GM19324 (cell line): ENCODE measurements around the gene LUC7L.
"Not testable (repeated sequence)": the region's sequence is repeated elsewhere in the genome, so short reads cannot be mapped to it uniquely, and the experiment has no call there.

ENCODE experiments used
- ATAC-seq: cut with Tn5 transposase; IDR thresholded peaks from one replicate; pipeline ENCODE4 v1.9.1; 2021; ENCODE audit warnings: mild to moderate bottlenecking, moderate library complexity; ENCODE audit not compliant: unreplicated experiment, low FRiP score

The LUC7L gene

GRCh38 chr16:230949-231348, 1.7 kb upstream of the LUC7L start:
- ATAC-seq, result no peak

GRCh38 chr16:230351-230750, 1.1 kb upstream of the LUC7L start:
- not testable (repeated sequence) for ATAC-seq

- no peak for ATAC-seq
Observed at GRCh38 chr16:229731-230281, 557 bp upstream of the LUC7L start.

- no peak for ATAC-seq
Observed at GRCh38 chr16:228151-228851, 948 bp downstream of the LUC7L start.

GRCh38 chr16:220021-220420, 9.2 kb downstream of the LUC7L start:
- ATAC-seq, result no peak

- no peak for ATAC-seq
Observed at GRCh38 chr16:212999-213398, 16.2 kb downstream of the LUC7L start.

GRCh38 chr16:211631-212180, 17.5 kb downstream of the LUC7L start:
- ATAC-seq, result not testable (repeated sequence)

- not testable (repeated sequence) for ATAC-seq
Observed at GRCh38 chr16:209359-209758, 19.9 kb downstream of the LUC7L start.

- ATAC-seq, result not testable (repeated sequence)
Observed at GRCh38 chr16:204046-204445, 25.2 kb downstream of the LUC7L start.

GRCh38 chr16:203246-203645, 26.0 kb downstream of the LUC7L start:
- ATAC-seq, result no peak

GRCh38 chr16:200388-200787, 28.9 kb downstream of the LUC7L start:
- ATAC-seq, result no peak

GRCh38 chr16:194516-194915, 34.7 kb downstream of the LUC7L start:
- no peak for ATAC-seq

- no peak for ATAC-seq
Observed at GRCh38 chr16:193441-193840, 35.8 kb downstream of the LUC7L start.

GRCh38 chr16:192686-193085, 36.6 kb downstream of the LUC7L start:
- no peak for ATAC-seq

- ATAC-seq, result no peak
Observed at GRCh38 chr16:191831-192230, 37.4 kb downstream of the LUC7L start.

GRCh38 chr16:189604-190186, 39.6 kb downstream of the LUC7L start:
- ATAC-seq, result no peak

GRCh38 chr16:188674-189073, 40.6 kb downstream of the LUC7L start:
- no peak for ATAC-seq

GRCh38 chr16:187330-187729, 41.9 kb downstream of the LUC7L start:
- ATAC-seq, result no peak

GRCh38 chr16:185691-186090, 43.6 kb downstream of the LUC7L start:
- no peak for ATAC-seq

GRCh38 chr16:185213-185612, 44.0 kb downstream of the LUC7L start:
- ATAC-seq, result no peak

- no peak for ATAC-seq
Observed at GRCh38 chr16:183005-183404, 46.2 kb downstream of the LUC7L start.

GRCh38 chr16:181565-182021, 47.7 kb downstream of the LUC7L start:
- ATAC-seq, result no peak
